ENCODE results near the gene PARN.

DNA sequence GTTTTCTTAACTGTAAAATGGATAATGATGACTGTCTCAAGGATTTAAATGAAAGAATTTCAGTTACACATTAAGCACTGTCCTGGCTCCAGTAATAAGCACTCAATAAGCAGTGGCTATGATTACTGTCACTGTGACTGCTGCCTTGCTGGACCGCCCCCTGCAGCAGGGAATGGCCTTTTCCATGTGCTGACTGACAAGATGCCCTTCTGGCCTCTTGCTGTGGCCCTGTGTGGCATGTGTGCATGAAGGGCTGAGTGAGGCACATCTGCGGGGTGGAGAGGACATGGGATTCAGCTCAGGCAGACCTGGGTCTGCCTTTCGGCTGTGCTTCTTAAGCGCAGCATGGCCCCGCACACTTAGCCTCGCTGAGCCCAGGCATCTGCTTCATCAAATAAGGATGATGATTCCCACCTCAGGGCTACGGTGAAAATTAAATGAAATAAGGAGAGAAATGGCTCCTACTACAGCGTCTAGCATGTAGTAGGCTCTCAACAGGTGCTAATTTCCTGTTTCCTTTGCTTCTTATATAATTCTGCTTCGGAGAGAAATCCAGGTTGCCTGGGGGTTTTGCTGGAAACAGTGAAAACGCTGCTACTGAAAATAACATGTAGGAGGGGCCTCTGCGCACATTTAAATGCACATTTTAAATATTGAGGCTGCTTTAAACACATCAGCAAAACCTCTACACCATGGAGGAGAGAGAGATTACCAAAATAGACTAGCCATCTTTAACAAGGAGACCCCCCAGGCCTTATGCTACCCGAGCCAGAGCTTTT lies 183.9 kb downstream of the PARN start:
- no peak for TF ChIP-seq ELF4 (IDR thresholded peaks at IDR 0.05)
- TF ChIP-seq FOXK2 (IDR thresholded peaks at IDR 0.05) = no peak
- TF ChIP-seq TARDBP (IDR thresholded peaks at IDR 0.05) = no peak
- TF ChIP-seq ARNT (IDR thresholded peaks at IDR 0.05) = no peak
- no peak for TF ChIP-seq L3MBTL2 (conservative IDR thresholded peaks at IDR 0.05)
- no peak for TF ChIP-seq SP1 (IDR thresholded peaks at IDR 0.05)
- TF ChIP-seq, protein P1, sequence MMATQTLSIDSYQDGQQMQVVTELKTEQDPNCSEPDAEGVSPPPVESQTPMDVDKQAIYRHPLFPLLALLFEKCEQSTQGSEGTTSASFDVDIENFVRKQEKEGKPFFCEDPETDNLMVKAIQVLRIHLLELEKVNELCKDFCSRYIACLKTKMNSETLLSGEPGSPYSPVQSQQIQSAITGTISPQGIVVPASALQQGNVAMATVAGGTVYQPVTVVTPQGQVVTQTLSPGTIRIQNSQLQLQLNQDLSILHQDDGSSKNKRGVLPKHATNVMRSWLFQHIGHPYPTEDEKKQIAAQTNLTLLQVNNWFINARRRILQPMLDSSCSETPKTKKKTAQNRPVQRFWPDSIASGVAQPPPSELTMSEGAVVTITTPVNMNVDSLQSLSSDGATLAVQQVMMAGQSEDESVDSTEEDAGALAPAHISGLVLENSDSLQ (IDR thresholded peaks at IDR 0.05) = no peak
- TF ChIP-seq CTBP1 (IDR thresholded peaks at IDR 0.05; ENCODE audit: borderline replicate concordance) = no peak
- TF ChIP-seq FOXA1 (IDR thresholded peaks at IDR 0.05) = no peak
- TF ChIP-seq HDGF (IDR thresholded peaks at IDR 0.05; ENCODE audit: borderline replicate concordance) = no peak
- no peak for TF ChIP-seq NFRKB (IDR thresholded peaks at IDR 0.05)
- TF ChIP-seq FOXM1 (IDR thresholded peaks at IDR 0.05; ENCODE audit: borderline replicate concordance) = no peak
- no peak for TF ChIP-seq SUZ12 (IDR thresholded peaks at IDR 0.05)

All from HEK293T (cell line).